Endothelial cell of coronary artery (primary cell): ENCODE measurements around the gene PIM1. TPM values are rescaled to one million over a fixed set of nuclear protein-coding genes. Genes with fewer than 3 reads are reported as not detected.

Experiments used
- total RNA-seq: library from RNA; depleted of rRNA; stranded (reverse); fragments of >200 nt; gene quantifications from 2 replicates; pipeline ENCODE4 v1.2.3, GENCODE V29; 2014

Gene PIM1
- 1.4 and 3.6 TPM in 2 replicates for total RNA-seq

DNA sequence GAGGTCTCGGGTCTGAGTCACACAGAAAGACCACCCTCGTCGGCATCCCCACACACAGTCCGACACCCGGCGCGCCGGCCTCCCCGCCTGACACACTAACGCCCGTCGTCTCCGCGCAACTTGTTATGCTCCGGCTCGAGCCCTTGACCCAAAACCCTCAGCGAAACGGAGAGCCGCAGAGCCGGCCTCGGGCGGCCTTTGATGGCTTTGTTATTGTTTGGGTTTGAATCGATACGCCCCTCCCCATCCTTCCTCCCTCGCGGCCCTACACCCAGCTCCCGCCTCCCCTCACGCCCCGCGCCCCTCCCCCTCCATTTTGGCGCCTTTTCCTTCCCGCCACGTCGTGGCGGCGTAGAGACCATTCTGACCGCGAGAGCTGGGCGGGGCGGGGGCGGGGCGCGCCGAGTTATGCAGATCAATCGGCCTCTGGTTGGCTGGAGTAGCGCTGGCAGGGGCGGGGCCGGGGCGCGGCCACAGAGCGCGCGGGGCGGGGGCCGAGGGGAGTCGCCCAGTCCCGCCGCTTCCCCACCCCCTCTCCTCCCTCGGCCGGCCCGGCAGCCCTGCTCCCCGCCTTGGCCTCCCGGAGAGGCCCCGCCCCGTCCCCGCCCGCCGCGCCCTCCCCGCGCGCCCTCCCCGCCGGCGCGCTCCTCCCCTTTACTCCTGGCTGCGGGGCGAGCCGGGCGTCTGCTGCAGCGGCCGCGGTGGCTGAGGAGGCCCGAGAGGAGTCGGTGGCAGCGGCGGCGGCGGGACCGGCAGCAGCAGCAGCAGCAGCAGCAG lies at the start of gene PIM1:
Gene PIM1 (plus strand): TSS at position 657 of the 777 bp plus-strand sequence. CDS start 424 bp downstream, outside the sequence.

Other genes with a start within 250 kb of the PIM1 start
- under 0.01 and 3.5 TPM in 2 replicates for gene PI16, start 215.4 kb upstream of the PIM1 start, total RNA-seq
- gene MTCH1, start 184.0 kb upstream of the PIM1 start, total RNA-seq: 270 and 308 TPM in 2 replicates
- not detected in 2 replicates for gene FGD2, start 164.5 kb upstream of the PIM1 start, total RNA-seq
- gene TBC1D22B, start 87.6 kb downstream of the PIM1 start, total RNA-seq: 5.0 and 8.9 TPM in 2 replicates
- gene TMEM217, start 88.0 kb downstream of the PIM1 start, total RNA-seq: 7.8 and 8.6 TPM in 2 replicates
- gene RNF8, start 183.8 kb downstream of the PIM1 start, total RNA-seq: 25.5 and 31.6 TPM in 2 replicates